HG03039 (cell line): ENCODE results near the gene GLT8D1.
A peak's percentile ranks its signal among the peaks of the same experiment; 100 is the strongest.

Source experiments
- ATAC-seq: cut with Tn5 transposase; IDR thresholded peaks from one replicate; pipeline ENCODE4 v1.9.1; 2021; ENCODE audit warnings: mild to moderate bottlenecking, moderate library complexity; ENCODE audit not compliant: unreplicated experiment

The GLT8D1 gene

GRCh38 chr3:52712291-52713212, 7.0 kb upstream of the GLT8D1 start:
- ATAC-seq, result no peak

GRCh38 chr3:52710512-52710911, 4.9 kb upstream of the GLT8D1 start:
- no peak for ATAC-seq

- ATAC-seq, result no peak
Measured at GRCh38 chr3:52707585-52707984, 2.0 kb upstream of the GLT8D1 start.

- ATAC-seq, result no peak
Measured at GRCh38 chr3:52705438-52705687, 228 bp downstream of the GLT8D1 start.

- ATAC-seq, result no peak
Measured at GRCh38 chr3:52704611-52705437, 767 bp downstream of the GLT8D1 start.

GRCh38 chr3:52703341-52703740, 2.2 kb downstream of the GLT8D1 start:
- no peak for ATAC-seq

- ATAC-seq, result no peak
Measured at GRCh38 chr3:52697632-52697965, 8.0 kb downstream of the GLT8D1 start.

GRCh38 chr3:52696830-52697631, 8.6 kb downstream of the GLT8D1 start:
- no peak for ATAC-seq

GRCh38 chr3:52695798-52696671, 9.6 kb downstream of the GLT8D1 start:
- ATAC-seq, result no peak

- ATAC-seq, result no peak
Measured at GRCh38 chr3:52694528-52695189, 10.9 kb downstream of the GLT8D1 start.

GRCh38 chr3:52693071-52693470, 12.5 kb downstream of the GLT8D1 start:
- no peak for ATAC-seq

- ATAC-seq, result no peak
Measured at GRCh38 chr3:52690560-52690959, 15.0 kb downstream of the GLT8D1 start.

GRCh38 chr3:52689151-52689550, 16.4 kb downstream of the GLT8D1 start:
- no peak for ATAC-seq

GRCh38 chr3:52688266-52688665, 17.3 kb downstream of the GLT8D1 start:
- ATAC-seq, result no peak

- peak; percentile 63 for ATAC-seq
Measured at GRCh38 chr3:52685709-52686691, 19.6 kb downstream of the GLT8D1 start, which contains the start of the genes GNL3 and PBRM1. Gene GNL3 (plus strand): TSS chr3:52686032. CDS start chr3:52686093, 61 bp downstream. Gene PBRM1 (minus strand): TSS chr3:52685913.

- peak; percentile 69 for ATAC-seq
Measured at GRCh38 chr3:52685285-52685708, 20.3 kb downstream of the GLT8D1 start.

GRCh38 chr3:52684184-52684583, 21.4 kb downstream of the GLT8D1 start:
- ATAC-seq, result no peak

GRCh38 chr3:52683611-52684010, 22.0 kb downstream of the GLT8D1 start:
- ATAC-seq, result no peak

- ATAC-seq, result no peak
Measured at GRCh38 chr3:52682016-52682415, 23.6 kb downstream of the GLT8D1 start.
